ENCODE data around the gene DMRTC2. TPM values are rescaled to one million over a fixed set of nuclear protein-coding genes. Genes with fewer than 3 reads are reported as not detected.

Gene DMRTC2
- total and polyA plus RNA-seq, 9 of the 15 experiments (the other 6 are each of a cell fraction or from before 2014, with no cell fraction given): 0.03 TPM; not detected in 8

DNA sequence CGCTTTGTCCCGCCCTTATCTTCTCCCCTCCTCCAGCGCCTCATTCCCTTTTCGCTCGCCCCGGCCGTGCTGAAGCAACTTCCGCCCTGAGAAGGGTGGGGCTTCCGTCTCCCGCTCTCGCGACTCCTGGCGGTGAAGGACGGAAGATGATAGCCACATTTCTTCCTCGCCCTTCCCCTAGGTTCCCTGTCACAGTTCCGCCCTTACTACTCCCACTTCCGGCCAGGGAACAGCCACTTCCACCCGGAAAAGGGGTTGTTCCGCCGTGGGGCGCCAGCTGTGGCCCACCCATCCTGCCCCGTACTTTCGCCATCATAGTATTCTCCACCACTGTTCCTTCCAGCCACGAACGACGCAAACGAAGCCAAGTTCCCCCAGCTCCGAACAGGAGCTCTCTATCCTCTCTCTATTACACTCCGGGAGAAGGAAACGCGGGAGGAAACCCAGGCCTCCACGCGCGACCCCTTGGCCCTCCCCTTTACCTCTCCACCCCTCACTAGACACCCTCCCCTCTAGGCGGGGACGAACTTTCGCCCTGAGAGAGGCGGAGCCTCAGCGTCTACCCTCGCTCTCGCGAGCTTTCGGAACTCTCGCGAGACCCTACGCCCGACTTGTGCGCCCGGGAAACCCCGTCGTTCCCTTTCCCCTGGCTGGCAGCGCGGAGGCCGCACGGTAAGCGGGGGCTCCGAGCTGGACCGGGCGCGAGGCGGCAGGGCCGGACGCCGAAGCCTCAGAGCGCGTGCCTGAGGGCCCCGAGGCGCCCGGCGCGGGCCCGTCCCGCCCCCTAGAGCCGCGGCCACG is 15.0 kb downstream of the DMRTC2 start, which contains the start of gene RPS19 (continued):
- TF ChIP-seq, protein P1, sequence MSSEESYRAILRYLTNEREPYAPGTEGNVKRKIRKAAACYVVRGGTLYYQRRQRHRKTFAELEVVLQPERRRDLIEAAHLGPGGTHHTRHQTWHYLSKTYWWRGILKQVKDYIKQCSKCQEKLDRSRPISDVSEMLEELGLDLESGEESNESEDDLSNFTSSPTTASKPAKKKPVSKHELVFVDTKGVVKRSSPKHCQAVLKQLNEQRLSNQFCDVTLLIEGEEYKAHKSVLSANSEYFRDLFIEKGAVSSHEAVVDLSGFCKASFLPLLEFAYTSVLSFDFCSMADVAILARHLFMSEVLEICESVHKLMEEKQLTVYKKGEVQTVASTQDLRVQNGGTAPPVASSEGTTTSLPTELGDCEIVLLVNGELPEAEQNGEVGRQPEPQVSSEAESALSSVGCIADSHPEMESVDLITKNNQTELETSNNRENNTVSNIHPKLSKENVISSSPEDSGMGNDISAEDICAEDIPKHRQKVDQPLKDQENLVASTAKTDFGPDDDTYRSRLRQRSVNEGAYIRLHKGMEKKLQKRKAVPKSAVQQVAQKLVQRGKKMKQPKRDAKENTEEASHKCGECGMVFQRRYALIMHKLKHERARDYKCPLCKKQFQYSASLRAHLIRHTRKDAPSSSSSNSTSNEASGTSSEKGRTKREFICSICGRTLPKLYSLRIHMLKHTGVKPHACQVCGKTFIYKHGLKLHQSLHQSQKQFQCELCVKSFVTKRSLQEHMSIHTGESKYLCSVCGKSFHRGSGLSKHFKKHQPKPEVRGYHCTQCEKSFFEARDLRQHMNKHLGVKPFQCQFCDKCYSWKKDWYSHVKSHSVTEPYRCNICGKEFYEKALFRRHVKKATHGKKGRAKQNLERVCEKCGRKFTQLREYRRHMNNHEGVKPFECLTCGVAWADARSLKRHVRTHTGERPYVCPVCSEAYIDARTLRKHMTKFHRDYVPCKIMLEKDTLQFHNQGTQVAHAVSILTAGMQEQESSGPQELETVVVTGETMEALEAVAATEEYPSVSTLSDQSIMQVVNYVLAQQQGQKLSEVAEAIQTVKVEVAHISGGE (CRISPR knock-in tag; IDR thresholded peaks at IDR 0.05): peak in 2 of 3 experiments; percentile 63 to 95; a peak in 4 of 6 replicates
- no peak for TF ChIP-seq ATF1 (CRISPR knock-in tag; IDR thresholded peaks at IDR 0.05)
- TF ChIP-seq ATF1 (tag; IDR thresholded peaks at IDR 0.05): peak; percentile 90
- no peak for TF ChIP-seq RFX5 (IDR thresholded peaks at IDR 0.05; ENCODE audit: low read depth, low read length)
- peak; percentile 88 for TF ChIP-seq ASH1L (IDR thresholded peaks at IDR 0.05; ENCODE audit: borderline replicate concordance, low read depth, partially characterized antibody)
- TF ChIP-seq POU5F1 (IDR thresholded peaks at IDR 0.05; ENCODE audit: borderline replicate concordance, low read depth, low read length, partially characterized antibody): peak; percentile 86
- TF ChIP-seq ZNF512 (tag; IDR thresholded peaks at IDR 0.05): no peak
- TF ChIP-seq LARP7 (IDR thresholded peaks at IDR 0.05): no peak
- peak; percentile 84 for TF ChIP-seq ZBTB7A (IDR thresholded peaks at IDR 0.05; ENCODE audit: borderline replicate concordance, control insufficient read depth, low read depth, low read length)
- TF ChIP-seq CBX5 (IDR thresholded peaks at IDR 0.05; ENCODE audit: borderline replicate concordance, low read depth): 0 out of 2 replicates have a peak, but pooled peaks have one; percentile 61
- no peak for TF ChIP-seq ZNF354B (CRISPR knock-in tag; IDR thresholded peaks at IDR 0.05)
- TF ChIP-seq ZNF445 (CRISPR knock-in tag; IDR thresholded peaks at IDR 0.05; ENCODE audit: low read depth): no peak
- 0 out of 2 replicates have a peak, but pooled peaks have one; percentile 43 for TF ChIP-seq ZEB2 (IDR thresholded peaks at IDR 0.05)
- peak; percentile 98 for TF ChIP-seq TFAP4 (CRISPR knock-in tag; IDR thresholded peaks at IDR 0.05; ENCODE audit: borderline replicate concordance)
- TF ChIP-seq PTRF (tag; IDR thresholded peaks at IDR 0.05): no peak
- TF ChIP-seq, protein P2, sequence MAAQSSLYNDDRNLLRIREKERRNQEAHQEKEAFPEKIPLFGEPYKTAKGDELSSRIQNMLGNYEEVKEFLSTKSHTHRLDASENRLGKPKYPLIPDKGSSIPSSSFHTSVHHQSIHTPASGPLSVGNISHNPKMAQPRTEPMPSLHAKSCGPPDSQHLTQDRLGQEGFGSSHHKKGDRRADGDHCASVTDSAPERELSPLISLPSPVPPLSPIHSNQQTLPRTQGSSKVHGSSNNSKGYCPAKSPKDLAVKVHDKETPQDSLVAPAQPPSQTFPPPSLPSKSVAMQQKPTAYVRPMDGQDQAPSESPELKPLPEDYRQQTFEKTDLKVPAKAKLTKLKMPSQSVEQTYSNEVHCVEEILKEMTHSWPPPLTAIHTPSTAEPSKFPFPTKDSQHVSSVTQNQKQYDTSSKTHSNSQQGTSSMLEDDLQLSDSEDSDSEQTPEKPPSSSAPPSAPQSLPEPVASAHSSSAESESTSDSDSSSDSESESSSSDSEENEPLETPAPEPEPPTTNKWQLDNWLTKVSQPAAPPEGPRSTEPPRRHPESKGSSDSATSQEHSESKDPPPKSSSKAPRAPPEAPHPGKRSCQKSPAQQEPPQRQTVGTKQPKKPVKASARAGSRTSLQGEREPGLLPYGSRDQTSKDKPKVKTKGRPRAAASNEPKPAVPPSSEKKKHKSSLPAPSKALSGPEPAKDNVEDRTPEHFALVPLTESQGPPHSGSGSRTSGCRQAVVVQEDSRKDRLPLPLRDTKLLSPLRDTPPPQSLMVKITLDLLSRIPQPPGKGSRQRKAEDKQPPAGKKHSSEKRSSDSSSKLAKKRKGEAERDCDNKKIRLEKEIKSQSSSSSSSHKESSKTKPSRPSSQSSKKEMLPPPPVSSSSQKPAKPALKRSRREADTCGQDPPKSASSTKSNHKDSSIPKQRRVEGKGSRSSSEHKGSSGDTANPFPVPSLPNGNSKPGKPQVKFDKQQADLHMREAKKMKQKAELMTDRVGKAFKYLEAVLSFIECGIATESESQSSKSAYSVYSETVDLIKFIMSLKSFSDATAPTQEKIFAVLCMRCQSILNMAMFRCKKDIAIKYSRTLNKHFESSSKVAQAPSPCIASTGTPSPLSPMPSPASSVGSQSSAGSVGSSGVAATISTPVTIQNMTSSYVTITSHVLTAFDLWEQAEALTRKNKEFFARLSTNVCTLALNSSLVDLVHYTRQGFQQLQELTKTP (IDR thresholded peaks at IDR 0.05; ENCODE audit: low read depth in 1 of 2, partially characterized antibody in 2 of 2): peak in 1 of 2 experiments; percentile 90
